Transverse colon (tissue), 4 donors: Measurements from ENCODE around the gene IL3. TPM values are rescaled to one million over a fixed set of nuclear protein-coding genes. Genes with fewer than 3 reads are reported as not detected.

ENCODE experiments used
- DNase-seq: peaks from one replicate; pipeline ENCODE4 v3.0.0-alpha.2; 2019
- H3K27ac ChIP-seq, 4 donors: fragments of 200-600 bp; sonication (generic); 2 replicates each; pipeline ENCODE4 v1.5.1; 2016 to 2018; ENCODE audit warnings: inconsistent platforms in 4 of 4
- H3K27me3 ChIP-seq: fragments of 200-600 bp; sonication (generic); 2 replicates; pipeline ENCODE4 v1.5.1; 2017; ENCODE audit warnings: inconsistent platforms
- H3K36me3 ChIP-seq, 4 donors: fragments of 200-600 bp; sonication (generic); 2 replicates each; pipeline ENCODE4 v1.5.1; 2017 to 2019; ENCODE audit warnings: inconsistent platforms in 4 of 4
- H3K4me1 ChIP-seq, 4 donors: fragments of 200-600 bp; sonication (generic); 2 replicates each; pipeline ENCODE4 v1.5.1; 2017 to 2020; ENCODE audit warnings: inconsistent platforms in 4 of 4
- H3K4me3 ChIP-seq, 4 donors: fragments of 200-600 bp; sonication (generic); 1 replicate in 1 of 4; 2 replicates in 3 of 4; pipeline versions ENCODE4 v1.5.1 to v1.6.1; 2017 to 2019; ENCODE audit warnings: inconsistent platforms in 4 of 4
- H3K9me3 ChIP-seq, 2 donors: fragments of 200-600 bp; sonication (generic); 2 replicates each; pipeline ENCODE4 v1.5.1; 2017 to 2019; ENCODE audit warnings: inconsistent platforms in 2 of 2
- EP300 ChIP-seq: sonication (generic); formaldehyde crosslinking; IDR thresholded peaks from one replicate; pipeline ENCODE4 v1.6.1; 2017; ENCODE audit warnings: antibody characterized with exemption, low read depth
- POLR2A ChIP-seq: fragments of 450-650 bp; IDR thresholded peaks from one replicate; pipeline ENCODE4 v1.6.1; 2016; ENCODE audit warnings: antibody characterized with exemption, mild to moderate bottlenecking, moderate library complexity
- POLR2AphosphoS5 ChIP-seq, 3 donors: sonication (generic); formaldehyde crosslinking; IDR thresholded peaks; one replicate each; pipeline ENCODE4 v1.6.1; 2016; ENCODE audit warnings: antibody characterized with exemption in 3 of 3
- WGBS, 2 donors: methylation state at CpG; one replicate each; pipeline ENCODE4 v1.1.5; 2018; ENCODE audit warnings: low coverage in 1 of 2; 5-methylcytosine and 5-hydroxymethylcytosine counted together
- in situ Hi-C, 4 donors: fragments of 200-750 bp; cut with MboI; loops; one replicate each; pipeline versions ENCODE4 v1.15.0 to v1.15.1; 2017; ENCODE audit warnings: low sequenced_read_pairs in 3 of 4, low pct_ligation_motif_present in 1 of 4, low pct_unique_long_range_greater_than_20kb in 1 of 4
- intact Hi-C: fragments of 100-400 bp; cut with DNase I; formaldehyde crosslinking; loops from one replicate; pipeline ENCODE4 v1.15.1; 2023; ENCODE audit warnings: low total_unique reads
- total RNA-seq, 4 donors: library from RNA; depleted of rRNA; stranded (reverse); fragments of >200 nt; gene quantifications; one replicate each; pipeline ENCODE4 v1.1.0, GENCODE V29; 2016
- TF ChIP-seq, protein P1 (sequence below), 5 experiments: fragments of 200-600 bp in 3 of 5; fragments of 450-650 bp in 2 of 5; sonication (generic) in 3 of 5; IDR thresholded peaks; 1 replicate in 2 of 5; 2 replicates in 3 of 5; pipeline ENCODE4 v1.5.1; 2016 to 2017; ENCODE audit warnings: antibody characterized with exemption in 5 of 5, inconsistent platforms in 3 of 5, mild to moderate bottlenecking in 2 of 5, moderate library complexity in 1 of 5

The IL3 gene
- total RNA-seq, 4 donors from 2014 or later = not detected

DNA sequence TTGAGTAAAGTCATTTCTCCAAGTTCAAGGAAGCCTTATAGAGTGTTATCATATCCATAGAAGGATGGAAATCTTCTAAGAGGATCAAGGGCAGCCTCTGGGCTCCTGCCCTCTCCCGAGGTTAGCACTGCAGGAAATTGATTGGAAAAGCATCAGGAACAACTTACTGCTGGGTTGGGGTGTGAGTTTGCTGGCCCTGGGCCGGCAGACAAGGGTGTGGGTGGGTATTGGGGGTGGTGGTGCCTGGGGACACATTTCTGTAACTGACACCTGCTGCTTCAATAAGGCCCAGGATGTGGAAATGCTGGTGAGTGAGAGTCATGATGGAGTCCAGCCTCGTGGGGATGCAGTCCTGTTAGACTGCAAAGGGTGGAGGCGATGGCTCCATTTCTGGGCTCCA is 18.6 kb downstream of the IL3 start:
- Histone ChIP-seq H3K27me3 (no peaks in the 10 kb centered on the region), H3K27ac (no peak overlapping the region), H3K4me3 (no peak overlapping the region), H3K36me3 (no peaks in the 10 kb centered on the region), H3K4me1 (no peaks in the 10 kb centered on the region), H3K9me3 (no peaks in the 10 kb centered on the region)
- TF ChIP-seq POLR2AphosphoS5 (IDR thresholded peaks at IDR 0.05) (no peak), EP300 (no peak), POLR2A (no peak)
- TF ChIP-seq, protein P1, sequence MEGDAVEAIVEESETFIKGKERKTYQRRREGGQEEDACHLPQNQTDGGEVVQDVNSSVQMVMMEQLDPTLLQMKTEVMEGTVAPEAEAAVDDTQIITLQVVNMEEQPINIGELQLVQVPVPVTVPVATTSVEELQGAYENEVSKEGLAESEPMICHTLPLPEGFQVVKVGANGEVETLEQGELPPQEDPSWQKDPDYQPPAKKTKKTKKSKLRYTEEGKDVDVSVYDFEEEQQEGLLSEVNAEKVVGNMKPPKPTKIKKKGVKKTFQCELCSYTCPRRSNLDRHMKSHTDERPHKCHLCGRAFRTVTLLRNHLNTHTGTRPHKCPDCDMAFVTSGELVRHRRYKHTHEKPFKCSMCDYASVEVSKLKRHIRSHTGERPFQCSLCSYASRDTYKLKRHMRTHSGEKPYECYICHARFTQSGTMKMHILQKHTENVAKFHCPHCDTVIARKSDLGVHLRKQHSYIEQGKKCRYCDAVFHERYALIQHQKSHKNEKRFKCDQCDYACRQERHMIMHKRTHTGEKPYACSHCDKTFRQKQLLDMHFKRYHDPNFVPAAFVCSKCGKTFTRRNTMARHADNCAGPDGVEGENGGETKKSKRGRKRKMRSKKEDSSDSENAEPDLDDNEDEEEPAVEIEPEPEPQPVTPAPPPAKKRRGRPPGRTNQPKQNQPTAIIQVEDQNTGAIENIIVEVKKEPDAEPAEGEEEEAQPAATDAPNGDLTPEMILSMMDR (IDR thresholded peaks at IDR 0.05) = no peak
- in situ Hi-C loops (no loop called here), intact Hi-C loops (no loop called here)
- DNase-seq = no peak
- WGBS, 2 donors = 77% methylated on average over 4 of the region's 4 CpGs; no CpG with 5 or more reads in 1 of the 2 donors

DNA sequence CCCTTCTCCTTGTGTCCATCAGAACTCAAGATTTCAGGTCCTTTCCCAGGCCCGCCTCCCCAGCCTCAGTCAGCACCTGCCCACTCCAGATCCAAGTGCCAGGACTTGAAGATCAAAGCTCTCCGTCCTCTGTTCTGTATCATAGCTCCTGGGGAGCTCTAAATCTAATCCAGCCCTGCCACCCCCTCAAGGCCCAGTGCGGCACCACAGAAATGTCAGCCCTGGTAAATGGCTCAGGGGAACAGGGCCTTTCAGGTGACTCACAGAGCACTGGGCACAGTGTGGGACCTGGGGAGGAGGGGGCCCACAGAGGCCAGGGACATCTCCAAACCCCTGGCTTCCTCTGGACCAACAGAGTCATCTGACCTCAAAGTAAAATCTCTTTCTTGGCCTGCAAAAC is 19.2 kb downstream of the IL3 start:
- Histone ChIP-seq H3K9me3 (no peaks in the 10 kb centered on the region), H3K4me3 (no peak overlapping the region), H3K27ac (no peak overlapping the region), H3K4me1 (no peaks in the 10 kb centered on the region), H3K36me3 (no peaks in the 10 kb centered on the region), H3K27me3 (no peaks in the 10 kb centered on the region)
- intact Hi-C loops = no loop called here
- in situ Hi-C loops = no loop called here
- DNase-seq = no peak
- no peak for TF ChIP-seq POLR2A
- TF ChIP-seq, protein P1 (IDR thresholded peaks at IDR 0.05) = no peak
- TF ChIP-seq EP300 = no peak
- TF ChIP-seq POLR2AphosphoS5 (IDR thresholded peaks at IDR 0.05) = no peak
- WGBS, 2 donors = 91% methylated on average over 3 of the region's 3 CpGs; no CpG with 5 or more reads in 1 of the 2 donors

DNA sequence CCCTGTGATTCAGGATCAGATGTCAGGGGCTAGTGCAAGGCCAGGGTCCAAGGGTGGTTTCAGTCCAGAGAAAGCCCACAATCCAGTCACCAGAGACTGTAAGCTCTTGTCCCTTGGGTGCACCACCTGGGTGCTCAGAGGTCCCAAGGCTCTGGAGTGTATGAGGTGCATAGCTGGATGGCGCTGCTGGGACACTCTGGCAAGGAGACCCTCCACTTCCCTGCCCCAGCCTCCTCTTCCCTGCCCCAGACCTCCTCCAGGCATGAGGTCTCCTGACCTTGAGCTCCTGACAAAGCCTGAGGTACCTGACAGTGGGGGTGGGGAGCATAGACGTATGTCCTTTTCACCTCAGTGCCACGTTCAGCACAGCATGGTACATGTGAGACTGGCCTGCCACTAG is 20.1 kb downstream of the IL3 start:
- no peaks in the 10 kb centered on the region for H3K9me3 ChIP-seq
- no peaks in the 10 kb centered on the region for H3K4me1 ChIP-seq
- H3K36me3 ChIP-seq = no peaks in the 10 kb centered on the region
- intact Hi-C loops (no loop called here), in situ Hi-C loops (no loop called here)
- 93% methylated on average over 3 of the region's 3 CpGs; no CpG with 5 or more reads in 1 of the 2 donors for WGBS, 2 donors
- no peak overlapping the region for H3K4me3 ChIP-seq
- DNase-seq = no peak
- no peaks in the 10 kb centered on the region for H3K27me3 ChIP-seq
- TF ChIP-seq, protein P1 (IDR thresholded peaks at IDR 0.05) = no peak
- TF ChIP-seq EP300 = no peak
- TF ChIP-seq POLR2AphosphoS5 (IDR thresholded peaks at IDR 0.05) = no peak
- no peak for TF ChIP-seq POLR2A
- no peak overlapping the region for H3K27ac ChIP-seq

DNA sequence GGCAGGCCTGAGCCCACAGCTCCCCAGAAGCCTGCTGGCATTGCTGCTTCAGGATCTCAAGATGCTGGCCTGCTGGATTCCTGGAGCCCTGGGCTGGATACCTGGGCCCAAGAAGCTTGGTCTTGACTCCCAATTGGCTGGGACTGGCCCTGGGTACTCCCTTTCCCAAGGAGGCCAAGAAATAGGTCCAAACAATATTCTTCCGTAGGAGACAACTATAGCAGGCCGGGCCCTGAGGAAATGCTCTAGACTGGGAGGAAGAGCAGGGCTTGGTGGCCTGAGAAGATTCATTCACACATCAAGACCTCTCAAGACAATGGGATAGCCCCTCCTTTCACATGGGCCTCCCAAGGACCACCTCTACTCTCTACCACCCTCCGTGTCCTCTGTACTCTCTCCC is 21.0 kb downstream of the IL3 start:
- Histone ChIP-seq H3K27me3 (no peaks in the 10 kb centered on the region), H3K27ac (no peak overlapping the region), H3K9me3 (no peaks in the 10 kb centered on the region), H3K4me1 (no peaks in the 10 kb centered on the region), H3K36me3 (no peaks in the 10 kb centered on the region), H3K4me3 (no peak overlapping the region)
- in situ Hi-C loops (no loop called here), intact Hi-C loops (no loop called here)
- TF ChIP-seq, protein P1 (IDR thresholded peaks at IDR 0.05) = no peak
- TF ChIP-seq POLR2A (no peak), POLR2AphosphoS5 (IDR thresholded peaks at IDR 0.05) (no peak), EP300 (no peak)
- no peak for DNase-seq
- 94 to 100% methylated on average over 1 to 3 of the region's 3 CpGs for WGBS, 2 donors
